Thymus (tissue), 11 donors: Measurements from ENCODE around the gene CA10. TPM values are rescaled to one million over a fixed set of nuclear protein-coding genes. Genes with fewer than 3 reads are reported as not detected.

Experiments
- DNase-seq, 9 donors: peaks; one replicate each; pipeline ENCODE4 v3.0.0-alpha.2; 2013; ENCODE audit warnings: low spot score in 9 of 9, low read depth in 6 of 9, missing footprints in 1 of 9
- H3K27ac ChIP-seq, 2 donors: one replicate each; pipeline ENCODE4 v1.5.1; 2013; ENCODE audit warnings: control low read depth in 1 of 2, low read depth in 1 of 2, low read length in 1 of 2, mild to moderate bottlenecking in 1 of 2, moderate library complexity in 1 of 2
- H3K27me3 ChIP-seq, 2 donors: one replicate each; pipeline ENCODE4 v1.5.1; 2013; ENCODE audit warnings: low read length in 1 of 2; ENCODE audit not compliant: control insufficient read depth in 2 of 2, insufficient read depth in 1 of 2
- H3K36me3 ChIP-seq, 2 donors: one replicate each; pipeline ENCODE4 v1.5.1; 2013; ENCODE audit warnings: low read length in 1 of 2, mild to moderate bottlenecking in 1 of 2, moderate library complexity in 1 of 2; ENCODE audit not compliant: control insufficient read depth in 2 of 2, insufficient read depth in 2 of 2
- H3K4me1 ChIP-seq, 2 donors: one replicate each; pipeline ENCODE4 v1.5.1; 2013; ENCODE audit warnings: low read length in 2 of 2; ENCODE audit not compliant: control insufficient read depth in 2 of 2, insufficient read depth in 2 of 2
- H3K4me3 ChIP-seq, 2 donors: one replicate each; pipeline ENCODE4 v1.5.1; 2013; ENCODE audit warnings: low read length in 2 of 2, control low read depth in 1 of 2, mild to moderate bottlenecking in 1 of 2
- H3K9me3 ChIP-seq, 2 donors: one replicate each; pipeline ENCODE4 v1.5.1; 2013; ENCODE audit warnings: low read length in 1 of 2, mild to moderate bottlenecking in 1 of 2; ENCODE audit not compliant: control insufficient read depth in 2 of 2, insufficient read depth in 1 of 2
- WGBS: extraction: QIAGEN DNeasy Blood & Tissue Kit; methylation state at CpG from one replicate; pipeline ENCODE4 v1.1.7; 2013; 5-methylcytosine and 5-hydroxymethylcytosine counted together
- polyA plus RNA-seq: library from polyadenylated mRNA; stranded (reverse); fragments of 200-250 nt; gene quantifications from one replicate; pipeline ENCODE4 v1.2.3, GENCODE V29; 2013
- total RNA-seq: library from RNA; stranded (reverse); fragments of 120-200 nt; gene quantifications from one replicate; pipeline ENCODE4 v1.2.4, GENCODE V29; 2013
- donor health status: healthy.

The CA10 gene
- total and polyA plus RNA-seq, 2 donors: 0.25 to 0.61 TPM

GRCh38 chr17:51955245-51955644 is 203.3 kb downstream of the CA10 start:
- Histone ChIP-seq H3K4me1 (no peaks in the 10 kb centered on the region), H3K36me3 (no peaks in the 10 kb centered on the region), H3K9me3 (no peaks in the 10 kb centered on the region), H3K27ac (no peak overlapping the region), H3K27me3 (no peaks in the 10 kb centered on the region), H3K4me3 (no peak overlapping the region)
- WGBS: 84% methylated on average over 2 of the region's 2 CpGs
- DNase-seq: no peak

GRCh38 chr17:51954232-51954765 is 204.2 kb downstream of the CA10 start:
- H3K4me3 ChIP-seq: no peak overlapping the region
- no peak for DNase-seq
- H3K4me1 ChIP-seq: no peaks in the 10 kb centered on the region
- H3K27me3 ChIP-seq: no peaks in the 10 kb centered on the region
- H3K36me3 ChIP-seq: no peaks in the 10 kb centered on the region
- 39% methylated on average over 2 of the region's 2 CpGs for WGBS
- H3K9me3 ChIP-seq: no peaks in the 10 kb centered on the region
- no peak overlapping the region for H3K27ac ChIP-seq

- H3K27ac ChIP-seq: no peak overlapping the region
- WGBS: 22% methylated on average over 2 of the region's 2 CpGs
- H3K36me3 ChIP-seq: no peaks in the 10 kb centered on the region
- H3K9me3 ChIP-seq: no peaks in the 10 kb centered on the region
- H3K27me3 ChIP-seq: no peaks in the 10 kb centered on the region
- H3K4me3 ChIP-seq: no peak overlapping the region
- H3K4me1 ChIP-seq: no peaks in the 10 kb centered on the region
- no peak for DNase-seq
Observed at GRCh38 chr17:51951741-51952140, 206.8 kb downstream of the CA10 start.

GRCh38 chr17:51948128-51948527 is 210.4 kb downstream of the CA10 start:
- Histone ChIP-seq H3K27me3 (no peaks in the 10 kb centered on the region), H3K36me3 (no peaks in the 10 kb centered on the region), H3K9me3 (no peaks in the 10 kb centered on the region), H3K27ac (no peak overlapping the region), H3K4me1 (no peaks in the 10 kb centered on the region), H3K4me3 (no peak overlapping the region)
- whole genome bisulfite sequencing: 91% methylated on average over 4 of the region's 4 CpGs
- no peak for DNase-seq

- H3K4me3 ChIP-seq: no peak overlapping the region
- no peaks in the 10 kb centered on the region for H3K27me3 ChIP-seq
- no peaks in the 10 kb centered on the region for H3K36me3 ChIP-seq
- H3K9me3 ChIP-seq: no peaks in the 10 kb centered on the region
- DNase-seq: no peak
- H3K27ac ChIP-seq: no peak overlapping the region
- WGBS: 84% methylated on average over 3 of the region's 3 CpGs
- no peaks in the 10 kb centered on the region for H3K4me1 ChIP-seq
Observed at GRCh38 chr17:51947160-51947735, 211.3 kb downstream of the CA10 start.

GRCh38 chr17:51946311-51946710 is 212.2 kb downstream of the CA10 start:
- WGBS: 88% methylated on average over 2 of the region's 2 CpGs
- Histone ChIP-seq H3K4me3 (no peak overlapping the region), H3K27ac (no peak overlapping the region), H3K36me3 (no peaks in the 10 kb centered on the region), H3K27me3 (no peaks in the 10 kb centered on the region), H3K4me1 (no peaks in the 10 kb centered on the region), H3K9me3 (no peaks in the 10 kb centered on the region)
- no peak for DNase-seq

- 71% methylated on average over 3 of the region's 3 CpGs for WGBS
- H3K4me1 ChIP-seq: no peaks in the 10 kb centered on the region
- no peak overlapping the region for H3K4me3 ChIP-seq
- DNase-seq: no peak
- H3K36me3 ChIP-seq: no peaks in the 10 kb centered on the region
- H3K27me3 ChIP-seq: no peaks in the 10 kb centered on the region
- H3K9me3 ChIP-seq: no peaks in the 10 kb centered on the region
- no peak overlapping the region for H3K27ac ChIP-seq
Observed at GRCh38 chr17:51941272-51941671, 217.2 kb downstream of the CA10 start.

GRCh38 chr17:51937264-51937663 is 221.2 kb downstream of the CA10 start:
- no peaks in the 10 kb centered on the region for H3K4me1 ChIP-seq
- H3K27ac ChIP-seq: no peak overlapping the region
- DNase-seq: no peak
- H3K9me3 ChIP-seq: no peaks in the 10 kb centered on the region
- no peaks in the 10 kb centered on the region for H3K27me3 ChIP-seq
- H3K36me3 ChIP-seq: no peaks in the 10 kb centered on the region
- H3K4me3 ChIP-seq: no peak overlapping the region

- Histone ChIP-seq H3K27me3 (no peaks in the 10 kb centered on the region), H3K4me3 (no peak overlapping the region), H3K36me3 (no peaks in the 10 kb centered on the region), H3K9me3 (no peaks in the 10 kb centered on the region), H3K27ac (no peak overlapping the region), H3K4me1 (no peaks in the 10 kb centered on the region)
- no peak for DNase-seq
- 72% methylated on average over 3 of the region's 3 CpGs for WGBS
Observed at GRCh38 chr17:51935477-51935876, 223.0 kb downstream of the CA10 start.
